ENCODE results near the gene PLEKHA7. TPM values are rescaled to one million over a fixed set of nuclear protein-coding genes. Genes with fewer than 3 reads are reported as not detected.
"Not testable (repeated sequence)": the region's sequence is repeated elsewhere in the genome, so short reads cannot be mapped to it uniquely, and the experiment has no call there.

The PLEKHA7 gene
- total RNA-seq = 1 to 10 TPM; 6.4 to 8.4 TPM

- intact Hi-C loops (cut with DNase I, micrococcal nuclease) = loop anchor here (2.0 to 5.0 kb wide), 2 partner anchors 62 to 192 kb away; partner anchors contain the start of gene RPS13 (in 1 of the 2)
- POLR2A ChIA-PET = interaction anchor here (1.0 kb wide), 1 partner anchor 64 kb away, joined by 3 read pairs; no protein-coding TSS in a partner anchor
- ATAC-seq (peak; percentile 41), DNase-seq (peak; percentile 29)
- Mint-ChIP-seq H3K36me3 (ENCODE audit: low read depth) (no peaks in the 10 kb centered on the region), H3K4me1 (peaks cover 7% of the 10 kb centered on the region), H3K27ac (peak within 1 kb of the TSS; percentile 66), H3K4me3 (peak within 1 kb of the TSS; percentile 77), H3K27me3 (peaks cover 12% of the 10 kb centered on the region), H3K9me3 (ENCODE audit: low read depth) (no peaks in the 10 kb centered on the region)
- CTCF ChIA-PET = interaction anchor here (0.7 to 1.2 kb wide), 5 partner anchors 13 to 229 kb away, joined by 3 to 5 read pairs (median 5); no protein-coding TSS in a partner anchor
These were observed at the start of gene PLEKHA7 for GRCh38 chr11:17014321-17014832. Gene PLEKHA7 (minus strand): TSS chr11:17014414. CDS start chr11:17014401, 13 bp downstream.

- no peaks in the 10 kb centered on the region for H3K4me1 Mint-ChIP-seq
- ChIA-PET POLR2A (interaction anchor here (0.6 to 0.7 kb wide), 2 partner anchors 10 to 127 kb away, joined by 3 read pairs; no protein-coding TSS in a partner anchor), CTCF (interaction anchor here (0.5 to 3.9 kb wide), 28 partner anchors 10 to 281 kb away, joined by 3 to 59 read pairs (median 4); partner anchors contain the start of gene PIK3C2A)
- DNase-seq = peak; percentile 80
- H3K36me3 Mint-ChIP-seq (ENCODE audit: low read depth) = no peaks in the 10 kb centered on the region
- H3K27me3 Mint-ChIP-seq = no peaks in the 10 kb centered on the region
- ATAC-seq = peak; percentile 89
- H3K27ac Mint-ChIP-seq = no peak overlapping the region
- peaks cover 3% of the 10 kb centered on the region for H3K9me3 Mint-ChIP-seq (ENCODE audit: low read depth)
- no peak overlapping the region for H3K4me3 Mint-ChIP-seq
- intact Hi-C loops (cut with DNase I, micrococcal nuclease) = loop anchor here (1.0 to 2.0 kb wide), 5 partner anchors 117 to 278 kb away; no protein-coding TSS in a partner anchor
These were observed 49.2 kb upstream of the PLEKHA7 start for GRCh38 chr11:17063171-17064002.

- ATAC-seq; CTCF ChIA-PET; intact Hi-C loops (cut with DNase I, micrococcal nuclease); H3K4me3 Mint-ChIP-seq; H3K27ac Mint-ChIP-seq; H3K4me1 Mint-ChIP-seq; DNase-seq; H3K9me3 Mint-ChIP-seq (ENCODE audit: low read depth); H3K27me3 Mint-ChIP-seq; POLR2A ChIA-PET; H3K36me3 Mint-ChIP-seq (ENCODE audit: low read depth): not testable (repeated sequence)
These were observed 36.9 kb upstream of the PLEKHA7 start for GRCh38 chr11:17051146-17051545.

- intact Hi-C loops (cut with DNase I, micrococcal nuclease); H3K27ac Mint-ChIP-seq; H3K4me3 Mint-ChIP-seq; H3K27me3 Mint-ChIP-seq; CTCF ChIA-PET; H3K9me3 Mint-ChIP-seq (ENCODE audit: low read depth); H3K36me3 Mint-ChIP-seq (ENCODE audit: low read depth); H3K4me1 Mint-ChIP-seq; POLR2A ChIA-PET; DNase-seq; ATAC-seq: not testable (repeated sequence)
These were observed 34.3 kb upstream of the PLEKHA7 start for GRCh38 chr11:17048491-17048890.

GRCh38 chr11:17046690-17047089 is 32.5 kb upstream of the PLEKHA7 start:
- DNase-seq = no peak
- POLR2A ChIA-PET = no interaction called here
- H3K4me1 Mint-ChIP-seq = no peaks in the 10 kb centered on the region
- no peaks in the 10 kb centered on the region for H3K9me3 Mint-ChIP-seq (ENCODE audit: low read depth)
- intact Hi-C loops (cut with DNase I, micrococcal nuclease) = no loop called here
- H3K27ac Mint-ChIP-seq = no peak overlapping the region
- no peak for ATAC-seq
- H3K36me3 Mint-ChIP-seq (ENCODE audit: low read depth) = no peaks in the 10 kb centered on the region
- H3K27me3 Mint-ChIP-seq = peaks cover 2% of the 10 kb centered on the region
- no peak overlapping the region for H3K4me3 Mint-ChIP-seq
- CTCF ChIA-PET = interaction anchor here (0.6 to 1.6 kb wide), 2 partner anchors 128 to 227 kb away, joined by 3 to 5 read pairs; no protein-coding TSS in a partner anchor

- H3K36me3 Mint-ChIP-seq (ENCODE audit: low read depth) = peaks cover 3% of the 10 kb centered on the region
- H3K9me3 Mint-ChIP-seq (ENCODE audit: low read depth) = peaks cover 11% of the 10 kb centered on the region
- H3K27ac Mint-ChIP-seq = no peak overlapping the region
- ATAC-seq = peak; percentile 33
- ChIA-PET CTCF (interaction anchor here (1.2 kb wide), 2 partner anchors 11 to 24 kb away, joined by 3 read pairs; no protein-coding TSS in a partner anchor), POLR2A (no interaction called here)
- H3K4me3 Mint-ChIP-seq = no peak overlapping the region
- no peaks in the 10 kb centered on the region for H3K27me3 Mint-ChIP-seq
- intact Hi-C loops (cut with DNase I, micrococcal nuclease) = no loop called here
- peak; percentile 31 for DNase-seq
- H3K4me1 Mint-ChIP-seq = no peaks in the 10 kb centered on the region
These were observed 22.7 kb upstream of the PLEKHA7 start for GRCh38 chr11:17036666-17037658.

GRCh38 chr11:17034027-17034426 is 19.8 kb upstream of the PLEKHA7 start:
- intact Hi-C loops (cut with DNase I, micrococcal nuclease); H3K4me3 Mint-ChIP-seq; H3K27ac Mint-ChIP-seq: not testable (repeated sequence)

GRCh38 chr11:17026487-17027082 is 12.4 kb upstream of the PLEKHA7 start:
- ChIA-PET POLR2A (no interaction called here), CTCF (interaction anchor here (0.7 to 1.3 kb wide), 3 partner anchors 12 to 192 kb away, joined by 3 to 5 read pairs (median 3); partner anchors contain the start of gene PLEKHA7)
- Mint-ChIP-seq H3K4me3 (no peak overlapping the region), H3K27ac (no peak overlapping the region), H3K27me3 (no peaks in the 10 kb centered on the region), H3K36me3 (ENCODE audit: low read depth) (no peaks in the 10 kb centered on the region), H3K4me1 (no peaks in the 10 kb centered on the region), H3K9me3 (ENCODE audit: low read depth) (no peaks in the 10 kb centered on the region)
- ATAC-seq = no peak
- no peak for DNase-seq
- intact Hi-C loops (cut with DNase I, micrococcal nuclease) = no loop called here

More at GRCh38 chr11:17034027-17034426, 19.8 kb upstream of the PLEKHA7 start:
- H3K4me1 Mint-ChIP-seq; ATAC-seq; CTCF ChIA-PET; DNase-seq; POLR2A ChIA-PET; H3K27me3 Mint-ChIP-seq; H3K36me3 Mint-ChIP-seq (ENCODE audit: low read depth): not testable (repeated sequence)
- peaks cover 11% of the 10 kb centered on the region for H3K9me3 Mint-ChIP-seq (ENCODE audit: low read depth)

GRCh38 chr11:17024924-17025323 is 10.7 kb upstream of the PLEKHA7 start:
- intact Hi-C loops (cut with DNase I, micrococcal nuclease) = no loop called here
- H3K4me1 Mint-ChIP-seq = no peaks in the 10 kb centered on the region
- H3K36me3 Mint-ChIP-seq (ENCODE audit: low read depth) = no peaks in the 10 kb centered on the region
- no peak for ATAC-seq
- no peaks in the 10 kb centered on the region for H3K27me3 Mint-ChIP-seq
- CTCF ChIA-PET = no interaction called here
- no peak for DNase-seq
- no peak overlapping the region for H3K4me3 Mint-ChIP-seq
- no peaks in the 10 kb centered on the region for H3K9me3 Mint-ChIP-seq (ENCODE audit: low read depth)
- POLR2A ChIA-PET = no interaction called here
- H3K27ac Mint-ChIP-seq = no peak overlapping the region

- CTCF ChIA-PET = interaction anchor here (0.7 kb wide), 1 partner anchor 69 kb away, joined by 3 read pairs; no protein-coding TSS in a partner anchor
These were observed 7.3 kb upstream of the PLEKHA7 start for GRCh38 chr11:17021511-17021910.

More at GRCh38 chr11:17021511-17021910, 7.3 kb upstream of the PLEKHA7 start:
- Mint-ChIP-seq H3K27me3 (no peaks in the 10 kb centered on the region), H3K9me3 (ENCODE audit: low read depth) (no peaks in the 10 kb centered on the region), H3K27ac (no peak overlapping the region), H3K4me1 (no peaks in the 10 kb centered on the region), H3K4me3 (no peak overlapping the region), H3K36me3 (ENCODE audit: low read depth) (no peaks in the 10 kb centered on the region)
- intact Hi-C loops (cut with DNase I, micrococcal nuclease) = no loop called here
- POLR2A ChIA-PET = interaction anchor here (0.6 kb wide), 1 partner anchor 25 kb away, joined by 3 read pairs; no protein-coding TSS in a partner anchor
- no peak for ATAC-seq
- no peak for DNase-seq

Measured in activated CD4-positive, alpha-beta T cell treated with anti-CD3 and anti-CD28 coated beads for 36 hours (primary cell).